HL-60 (cell line): Measurements from ENCODE around the gene NIT1.
A peak's percentile ranks its signal among the peaks of the same experiment; 100 is the strongest.

ENCODE experiments used
- CTCF ChIP-seq: IDR thresholded peaks from one replicate; pipeline ENCODE4 v1.5.1; 2011; ENCODE audit warnings: low read length, control low read depth, inconsistent platforms; ENCODE audit not compliant: insufficient read depth
- GABPA ChIP-seq: IDR thresholded peaks from 2 replicates; pipeline ENCODE4 v1.6.1; 2012; ENCODE audit warnings: low read depth
- POLR2AphosphoS5 ChIP-seq: IDR thresholded peaks from 2 replicates; pipeline ENCODE4 v1.6.1; 2012; ENCODE audit warnings: low read depth
- REST ChIP-seq: IDR thresholded peaks from 2 replicates; pipeline ENCODE4 v1.6.1; 2012; ENCODE audit warnings: low read depth; ENCODE audit not compliant: insufficient replicate concordance
- SPI1 ChIP-seq: IDR thresholded peaks from 2 replicates; pipeline ENCODE4 v1.6.1; 2012; ENCODE audit warnings: low read depth, mild to moderate bottlenecking, borderline replicate concordance

- no peak for TF ChIP-seq CTCF
- TF ChIP-seq POLR2AphosphoS5, result peak; percentile 91
- TF ChIP-seq REST, result peak; percentile 67
- peak; percentile 84 for TF ChIP-seq GABPA
- no peak for TF ChIP-seq SPI1
Observed at GRCh38 chr1:161117759-161118581, at the start of gene NIT1, which contains the start of gene PFDN2.
